B cell (primary cell): ENCODE results near the gene KCNJ6. TPM values are rescaled to one million over a fixed set of nuclear protein-coding genes. Genes with fewer than 3 reads are reported as not detected.

Experiments used
- ATAC-seq: fragments of 200-7000 bp; cut with Tn5 transposase; one replicate; pipeline ENCODE4 v1.10.0; 2021; ENCODE audit warnings: low read depth, mild to moderate bottlenecking, moderate number of reproducible peaks, moderate library complexity
- CTCF ChIA-PET: fragments of 350-600 bp; sonication (Branson Sonifier 250); formaldehyde crosslinking; loops from one replicate; lab custom pipeline; 2021; ENCODE audit warnings: antibody characterized with exemption, inconsistent platforms; lab: Charles Lee
- POLR2A ChIA-PET: fragments of 350-600 bp; sonication (Branson Sonifier 250); formaldehyde crosslinking; loops from one replicate; lab custom pipeline; 2021; ENCODE audit warnings: antibody characterized with exemption; lab: Charles Lee
- DNase-seq: peaks from one replicate; pipeline ENCODE4 v3.0.0; 2013
- H2AFZ ChIP-seq: 2 replicates; pipeline ENCODE4 v1.6.1; 2012; ENCODE audit warnings: mild to moderate bottlenecking, low read depth, low read length; ENCODE audit not compliant: insufficient read depth, poor library complexity, severe bottlenecking
- H3K27ac ChIP-seq, 2 donors: 1 replicate in 1 of 2; 2 replicates in 1 of 2; pipeline ENCODE4 v1.5.1; 2012 to 2013; ENCODE audit warnings: low read length in 2 of 2, mild to moderate bottlenecking in 2 of 2, moderate library complexity in 1 of 2
- H3K27me3 ChIP-seq, 4 experiments: fragments of 200-600 bp in 1 of 4; sonication (generic) in 1 of 4; replicated peaks in 1 of 4; 1 replicate in 2 of 4; 2 replicates in 2 of 4; pipeline versions ENCODE4 v1.6.1 to v1.7.0; 2013 to 2016; ENCODE audit warnings: low read length in 3 of 4, mild to moderate bottlenecking in 2 of 4, mixed read lengths in 1 of 4, moderate library complexity in 1 of 4; ENCODE audit not compliant: insufficient read depth in 4 of 4, control insufficient read depth in 3 of 4; ENCODE audit errors: control extremely low read depth in 1 of 4
- H3K36me3 ChIP-seq, 2 experiments: replicated peaks in 1 of 2; 1 replicate in 1 of 2; 2 replicates in 1 of 2; pipeline versions ENCODE4 v1.6.1 to v1.7.1; 2013; ENCODE audit warnings: low read length in 1 of 2; ENCODE audit not compliant: insufficient read depth in 2 of 2, control insufficient read depth in 1 of 2; ENCODE audit errors: control extremely low read depth in 1 of 2, extremely low read depth in 1 of 2
- H3K4me1 ChIP-seq, 2 donors: fragments of 200-600 bp in 1 of 2; sonication (generic) in 1 of 2; 1 replicate in 1 of 2; 2 replicates in 1 of 2; pipeline versions ENCODE4 v1.5.1 to v1.6.1; 2013 to 2017; ENCODE audit warnings: low read length in 2 of 2; ENCODE audit not compliant: control insufficient read depth in 2 of 2, insufficient read depth in 2 of 2
- H3K4me2 ChIP-seq: replicated peaks from 2 replicates; pipeline ENCODE3; 2012; ENCODE audit warnings: mild to moderate bottlenecking, low read depth, low read length; ENCODE audit not compliant: poor library complexity, severe bottlenecking
- H3K4me3 ChIP-seq, 5 experiments: fragments of 200-600 bp in 1 of 5; sonication (generic) in 1 of 5; 1 replicate in 3 of 5; 2 replicates in 2 of 5; pipeline versions ENCODE4 v1.5.1 to v1.7.0; 2011 to 2016; ENCODE audit warnings: low read length in 4 of 5, mild to moderate bottlenecking in 4 of 5, low read depth in 2 of 5, control low read depth in 1 of 5, moderate library complexity in 1 of 5; ENCODE audit not compliant: insufficient read depth in 1 of 5; ENCODE audit errors: control extremely low read depth in 1 of 5, extremely low read depth in 1 of 5
- H3K79me2 ChIP-seq: fragments of 200-600 bp; sonication (generic); one replicate; pipeline ENCODE4 v1.6.0; 2016; ENCODE audit warnings: low read length; ENCODE audit not compliant: control insufficient read depth, insufficient read depth
- H3K9ac ChIP-seq: fragments of 200-600 bp; sonication (generic); 2 replicates; pipeline ENCODE4 v1.6.1; 2017; ENCODE audit warnings: mild to moderate bottlenecking, low read length, moderate library complexity
- H3K9me3 ChIP-seq, 3 donors: one replicate each; pipeline versions ENCODE4 v1.6.1 to v1.7.1; 2013; ENCODE audit warnings: low read length in 2 of 3; ENCODE audit not compliant: control insufficient read depth in 2 of 3, insufficient read depth in 1 of 3; ENCODE audit errors: control extremely low read depth in 1 of 3
- H4K20me1 ChIP-seq: 2 replicates; pipeline ENCODE4 v1.6.0; 2012; ENCODE audit warnings: mild to moderate bottlenecking, low read length; ENCODE audit not compliant: insufficient read depth, control insufficient read depth, poor library complexity, severe bottlenecking
- H3K27ac Mint-ChIP-seq: one replicate; pipeline ENCODE4 v1.8.0; 2021; ENCODE audit warnings: mixed read lengths
- H3K27me3 Mint-ChIP-seq: one replicate; pipeline ENCODE4 v1.8.0; 2021; ENCODE audit warnings: mixed read lengths
- H3K4me1 Mint-ChIP-seq: one replicate; pipeline ENCODE4 v1.8.0; 2021; ENCODE audit warnings: mixed read lengths
- H3K4me3 Mint-ChIP-seq: one replicate; pipeline ENCODE4 v1.8.0; 2021; ENCODE audit warnings: mixed read lengths
- H3K9me3 Mint-ChIP-seq: one replicate; pipeline ENCODE4 v1.8.0; 2022; ENCODE audit warnings: mixed read lengths; ENCODE audit not compliant: insufficient read depth
- CTCF ChIP-seq: fragments of 200-600 bp; IDR thresholded peaks from one replicate; pipeline ENCODE4 v1.8.0; 2022; ENCODE audit warnings: antibody characterized with exemption, mild to moderate bottlenecking
- EZH2 ChIP-seq: IDR thresholded peaks from 2 replicates; pipeline ENCODE4 v1.6.1; 2012; ENCODE audit warnings: borderline replicate concordance, low read depth, mild to moderate bottlenecking, moderate library complexity, low read length; ENCODE audit not compliant: insufficient read depth, poor library complexity, severe bottlenecking
- WGBS: methylation state at CpG from one replicate; pipeline ENCODE4 v1.1.5; 2013; ENCODE audit warnings: missing lambda C conversion rate; ENCODE audit not compliant: insufficient coverage; 5-methylcytosine and 5-hydroxymethylcytosine counted together
- intact Hi-C: fragments of 100-400 bp; cut with micrococcal nuclease; formaldehyde crosslinking; loops from one replicate; pipeline ENCODE4 v1.10.0; 2022
- polyA plus RNA-seq: library from polyadenylated mRNA; depleted of rRNA; stranded (reverse); fragments of >200 nt; gene quantifications from 2 replicates; pipeline ENCODE4 v1.2.3, GENCODE V29; 2012
- total RNA-seq, 2 donors: library from RNA; stranded (reverse); fragments of 120-200 nt in 1 of 2; gene quantifications; 1 replicate in 1 of 2; 2 replicates in 1 of 2; pipeline versions ENCODE4 v1.2.3 to v1.2.4, GENCODE V29; 2013 to 2022

KCNJ6 gene
- total and polyA plus RNA-seq, 2 donors (not counting 1 experiment from before 2014, with no cell fraction given), result not detected

- POLR2A ChIA-PET, result no interaction called here
Observed at GRCh38 chr21:37808261-37808660, 108.0 kb downstream of the KCNJ6 start.

GRCh38 chr21:37805266-37805665, 111.0 kb downstream of the KCNJ6 start:
- Histone ChIP-seq H3K79me2 (no peaks in the 10 kb centered on the region), H2AFZ (no peak overlapping the region), H3K9ac (no peak overlapping the region), H3K4me3 (no peak overlapping the region), H4K20me1 (no peaks in the 10 kb centered on the region), H3K4me2 (no peak overlapping the region), H3K27me3 (no peaks in the 10 kb centered on the region), H3K36me3 (no peaks in the 10 kb centered on the region), H3K27ac (no peak overlapping the region), H3K4me1 (no peaks in the 10 kb centered on the region), H3K9me3 (no peaks in the 10 kb centered on the region)
- H3K4me3 Mint-ChIP-seq, result no peak overlapping the region
- 7% methylated on average over 2 of the region's 2 CpGs for WGBS
- intact Hi-C loops, result no loop called here
- no peaks in the 10 kb centered on the region for H3K4me1 Mint-ChIP-seq
- TF ChIP-seq CTCF (no peak), EZH2 (no peak)
- no peak for ATAC-seq
- DNase-seq, result no peak
- H3K27ac Mint-ChIP-seq, result no peak overlapping the region
- H3K27me3 Mint-ChIP-seq, result peaks cover 4% of the 10 kb centered on the region
- ChIA-PET CTCF (no interaction called here), POLR2A (no interaction called here)
- no peaks in the 10 kb centered on the region for H3K9me3 Mint-ChIP-seq

More at GRCh38 chr21:37808261-37808660, 108.0 kb downstream of the KCNJ6 start:
- H3K9ac ChIP-seq, result no peak overlapping the region
- DNase-seq, result no peak
- H3K9me3 ChIP-seq, result peaks cover 0 to 4% (median 0%) of the 10 kb centered on the region in 3 donors
- ATAC-seq, result no peak
- H4K20me1 ChIP-seq, result no peaks in the 10 kb centered on the region
- TF ChIP-seq CTCF (no peak), EZH2 (no peak)
- Mint-ChIP-seq H3K27me3 (no peaks in the 10 kb centered on the region), H3K4me1 (no peaks in the 10 kb centered on the region), H3K27ac (no peak overlapping the region), H3K9me3 (peaks cover 5% of the 10 kb centered on the region), H3K4me3 (no peak overlapping the region)
- intact Hi-C loops, result no loop called here
- no peak overlapping the region for H3K4me3 ChIP-seq
- no peaks in the 10 kb centered on the region for H3K36me3 ChIP-seq
- no peak overlapping the region for H2AFZ ChIP-seq
- no CpG with 5 or more reads among the region's 2 CpGs for WGBS
- H3K79me2 ChIP-seq, result no peaks in the 10 kb centered on the region
- no peak overlapping the region for H3K27ac ChIP-seq
- CTCF ChIA-PET, result no interaction called here
- H3K27me3 ChIP-seq, result peaks cover 0 to 2% (median 0%) of the 10 kb centered on the region in 4 experiments
- H3K4me2 ChIP-seq, result no peak overlapping the region
- H3K4me1 ChIP-seq, result no peaks in the 10 kb centered on the region
